ENCODE results near the gene GPR12. TPM values are rescaled to one million over a fixed set of nuclear protein-coding genes. Genes with fewer than 3 reads are reported as not detected.

GPR12 gene
- total and polyA plus RNA-seq, 4 donors, result 0.15 TPM; not detected in 3

- DNase-seq (no peak), ATAC-seq (ENCODE audit: low FRiP score) (no peak)
- Histone ChIP-seq H3K27ac (ENCODE audit: low read depth in 1 of 2, low read length in 2 of 2) (no peak overlapping the region), H3K9me3 (ENCODE audit: control insufficient read depth, low read length) (peaks cover 4% of the 10 kb centered on the region), H3K36me3 (ENCODE audit: control insufficient read depth in 1 of 2, insufficient read depth in 2 of 2, low read length in 1 of 2) (no peaks in the 10 kb centered on the region), H3K4me1 (ENCODE audit: control insufficient read depth in 1 of 2, insufficient read depth in 2 of 2, low read length in 2 of 2) (no peaks in the 10 kb centered on the region), H3K27me3 (ENCODE audit: control insufficient read depth in 1 of 2, insufficient read depth in 2 of 2, low read length in 1 of 2) (no peaks in the 10 kb centered on the region), H3K4me3 (ENCODE audit: low read length in 2 of 2) (no peak overlapping the region)
- WGBS, 2 donors, result 74 to 79% methylated on average over 4 of the region's 4 CpGs
- intact Hi-C loops (cut with DNase I), result no loop called here
Measured at GRCh38 chr13:26780411-26780810, 19.8 kb upstream of the GPR12 start.

- no peaks in the 10 kb centered on the region for H3K27me3 ChIP-seq (ENCODE audit: control insufficient read depth in 1 of 2, insufficient read depth in 2 of 2, low read length in 1 of 2)
- DNase-seq (no peak), ATAC-seq (ENCODE audit: low FRiP score) (no peak)
- no peaks in the 10 kb centered on the region for H3K36me3 ChIP-seq (ENCODE audit: control insufficient read depth in 1 of 2, insufficient read depth in 2 of 2, low read length in 1 of 2)
- no peak overlapping the region for H3K4me3 ChIP-seq (ENCODE audit: low read length in 2 of 2)
- WGBS, 2 donors, result 76 to 77% methylated on average over 4 of the region's 4 CpGs
- peaks cover 4% of the 10 kb centered on the region for H3K9me3 ChIP-seq (ENCODE audit: control insufficient read depth, low read length)
- intact Hi-C loops (cut with DNase I), result no loop called here
- no peak overlapping the region for H3K27ac ChIP-seq (ENCODE audit: low read depth in 1 of 2, low read length in 2 of 2)
- H3K4me1 ChIP-seq (ENCODE audit: control insufficient read depth in 1 of 2, insufficient read depth in 2 of 2, low read length in 2 of 2), result no peaks in the 10 kb centered on the region
Measured at GRCh38 chr13:26779321-26779720, 18.7 kb upstream of the GPR12 start.

- 80 to 83% methylated on average over 5 of the region's 5 CpGs for WGBS, 2 donors
- DNase-seq, result no peak
- Histone ChIP-seq H3K27ac (ENCODE audit: low read depth in 1 of 2, low read length in 2 of 2) (no peak overlapping the region), H3K4me1 (ENCODE audit: control insufficient read depth in 1 of 2, insufficient read depth in 2 of 2, low read length in 2 of 2) (no peaks in the 10 kb centered on the region), H3K27me3 (ENCODE audit: control insufficient read depth in 1 of 2, insufficient read depth in 2 of 2, low read length in 1 of 2) (no peaks in the 10 kb centered on the region), H3K36me3 (ENCODE audit: control insufficient read depth in 1 of 2, insufficient read depth in 2 of 2, low read length in 1 of 2) (no peaks in the 10 kb centered on the region), H3K9me3 (ENCODE audit: control insufficient read depth, low read length) (peaks cover 4% of the 10 kb centered on the region), H3K4me3 (ENCODE audit: low read length in 2 of 2) (no peak overlapping the region)
- intact Hi-C loops (cut with DNase I), result no loop called here
- ATAC-seq (ENCODE audit: low FRiP score), result no peak
Measured at GRCh38 chr13:26772531-26772930, 11.9 kb upstream of the GPR12 start.

- H3K36me3 ChIP-seq (ENCODE audit: control insufficient read depth in 1 of 2, insufficient read depth in 2 of 2, low read length in 1 of 2), result no peaks in the 10 kb centered on the region
- intact Hi-C loops (cut with DNase I), result no loop called here
- no peak overlapping the region for H3K27ac ChIP-seq (ENCODE audit: low read depth in 1 of 2, low read length in 2 of 2)
- DNase-seq (no peak), ATAC-seq (ENCODE audit: low FRiP score) (no peak)
- WGBS, 2 donors, result 80% methylated on average over 12 of the region's 12 CpGs
- H3K4me1 ChIP-seq (ENCODE audit: control insufficient read depth in 1 of 2, insufficient read depth in 2 of 2, low read length in 2 of 2), result no peaks in the 10 kb centered on the region
- no peak overlapping the region for H3K4me3 ChIP-seq (ENCODE audit: low read length in 2 of 2)
- H3K27me3 ChIP-seq (ENCODE audit: control insufficient read depth in 1 of 2, insufficient read depth in 2 of 2, low read length in 1 of 2), result peaks cover 0 to under 1% of the 10 kb centered on the region in 2 donors
- peaks cover 4% of the 10 kb centered on the region for H3K9me3 ChIP-seq (ENCODE audit: control insufficient read depth, low read length)
Measured at GRCh38 chr13:26771796-26772195, 11.2 kb upstream of the GPR12 start.

GRCh38 chr13:26762745-26763345, 2.3 kb upstream of the GPR12 start:
- intact Hi-C loops (cut with DNase I), result no loop called here
- no peak overlapping the region for H3K4me3 ChIP-seq (ENCODE audit: low read length in 2 of 2)
- no peak overlapping the region for H3K27ac ChIP-seq (ENCODE audit: low read depth in 1 of 2, low read length in 2 of 2)
- DNase-seq, result no peak
- H3K9me3 ChIP-seq (ENCODE audit: control insufficient read depth, low read length), result no peaks in the 10 kb centered on the region
- ATAC-seq (ENCODE audit: low FRiP score), result no peak
- WGBS, 2 donors, result 61 to 63% methylated on average over 4 of the region's 4 CpGs
- peaks cover 0 to 3% of the 10 kb centered on the region in 2 donors for H3K27me3 ChIP-seq (ENCODE audit: control insufficient read depth in 1 of 2, insufficient read depth in 2 of 2, low read length in 1 of 2)
- H3K4me1 ChIP-seq (ENCODE audit: control insufficient read depth in 1 of 2, insufficient read depth in 2 of 2, low read length in 2 of 2), result no peaks in the 10 kb centered on the region
- no peaks in the 10 kb centered on the region for H3K36me3 ChIP-seq (ENCODE audit: control insufficient read depth in 1 of 2, insufficient read depth in 2 of 2, low read length in 1 of 2)

- Histone ChIP-seq H3K27me3 (ENCODE audit: control insufficient read depth in 1 of 2, insufficient read depth in 2 of 2, low read length in 1 of 2) (no peaks in the 10 kb centered on the region), H3K9me3 (ENCODE audit: control insufficient read depth, low read length) (no peaks in the 10 kb centered on the region), H3K4me1 (ENCODE audit: control insufficient read depth in 1 of 2, insufficient read depth in 2 of 2, low read length in 2 of 2) (no peaks in the 10 kb centered on the region), H3K4me3 (ENCODE audit: low read length in 2 of 2) (peak overlapping the region in 1 of 2 donors; percentile 32), H3K36me3 (ENCODE audit: control insufficient read depth in 1 of 2, insufficient read depth in 2 of 2, low read length in 1 of 2) (no peaks in the 10 kb centered on the region), H3K27ac (ENCODE audit: low read depth in 1 of 2, low read length in 2 of 2) (no peak overlapping the region)
- WGBS, 2 donors, result 8 to 12% methylated on average over 22 to 41 of the region's 41 CpGs
- intact Hi-C loops (cut with DNase I), result no loop called here
- no peak for DNase-seq
- no peak for ATAC-seq (ENCODE audit: low FRiP score)
Measured at GRCh38 chr13:26760832-26761582, 421 bp upstream of the GPR12 start.

GRCh38 chr13:26759249-26759906, 1.2 kb downstream of the GPR12 start:
- peak overlapping the region; percentile 21 to 23 for H3K4me3 ChIP-seq (ENCODE audit: low read length in 2 of 2)
- no peak for ATAC-seq (ENCODE audit: low FRiP score)
- intact Hi-C loops (cut with DNase I), result no loop called here
- no peaks in the 10 kb centered on the region for H3K36me3 ChIP-seq (ENCODE audit: control insufficient read depth in 1 of 2, insufficient read depth in 2 of 2, low read length in 1 of 2)
- no peak for DNase-seq
- H3K9me3 ChIP-seq (ENCODE audit: control insufficient read depth, low read length), result no peaks in the 10 kb centered on the region
- no peaks in the 10 kb centered on the region for H3K4me1 ChIP-seq (ENCODE audit: control insufficient read depth in 1 of 2, insufficient read depth in 2 of 2, low read length in 2 of 2)
- no peak overlapping the region for H3K27ac ChIP-seq (ENCODE audit: low read depth in 1 of 2, low read length in 2 of 2)
- WGBS, 2 donors, result 55 to 57% methylated on average over 27 of the region's 27 CpGs
- H3K27me3 ChIP-seq (ENCODE audit: control insufficient read depth in 1 of 2, insufficient read depth in 2 of 2, low read length in 1 of 2), result no peaks in the 10 kb centered on the region

- H3K27ac ChIP-seq (ENCODE audit: low read depth in 1 of 2, low read length in 2 of 2), result no peak overlapping the region
- DNase-seq (no peak), ATAC-seq (ENCODE audit: low FRiP score) (no peak)
- no peaks in the 10 kb centered on the region for H3K27me3 ChIP-seq (ENCODE audit: control insufficient read depth in 1 of 2, insufficient read depth in 2 of 2, low read length in 1 of 2)
- H3K4me3 ChIP-seq (ENCODE audit: low read length in 2 of 2), result no peak overlapping the region
- WGBS, 2 donors, result 80% methylated on average over 18 of the region's 18 CpGs
- intact Hi-C loops (cut with DNase I), result no loop called here
- no peaks in the 10 kb centered on the region for H3K4me1 ChIP-seq (ENCODE audit: control insufficient read depth in 1 of 2, insufficient read depth in 2 of 2, low read length in 2 of 2)
- H3K36me3 ChIP-seq (ENCODE audit: control insufficient read depth in 1 of 2, insufficient read depth in 2 of 2, low read length in 1 of 2), result no peaks in the 10 kb centered on the region
- no peaks in the 10 kb centered on the region for H3K9me3 ChIP-seq (ENCODE audit: control insufficient read depth, low read length)
Measured at GRCh38 chr13:26758496-26759157, 2.0 kb downstream of the GPR12 start.
